NOMO-1 treated with dmso at 0.1 percent for 144 hours (cell line): ENCODE results near the gene GPR162.
A peak's percentile ranks its signal among the peaks of the same experiment; 100 is the strongest.

ENCODE experiments used
- DNase-seq: peaks from one replicate; lab custom pipeline; 2025; ENCODE audit not compliant: unreplicated experiment; lab: John Stamatoyannopoulos, UW

GPR162 gene

GRCh38 chr12:6822426-6823135, 960 bp downstream of the GPR162 start:
- no peak for DNase-seq

GRCh38 chr12:6823182-6824084, 1.8 kb downstream of the GPR162 start:
- no peak for DNase-seq

GRCh38 chr12:6824085-6824775, 2.6 kb downstream of the GPR162 start:
- no peak for DNase-seq

GRCh38 chr12:6824901-6825381, 3.3 kb downstream of the GPR162 start:
- no peak for DNase-seq

- peak; percentile 55 for DNase-seq
These were observed 3.9 kb downstream of the GPR162 start for GRCh38 chr12:6825398-6826124.

- no peak for DNase-seq
These were observed 4.6 kb downstream of the GPR162 start for GRCh38 chr12:6826125-6826733.

- no peak for DNase-seq
These were observed 5.3 kb downstream of the GPR162 start for GRCh38 chr12:6826734-6827436.

- no peak for DNase-seq
These were observed 5.9 kb downstream of the GPR162 start for GRCh38 chr12:6827437-6827911.

GRCh38 chr12:6827982-6828780, 6.6 kb downstream of the GPR162 start, which contains the start of gene P3H3:
P3H3 (plus strand) TSS chr12:6828407; CDS start chr12:6828441, 34 bp downstream.
- no peak for DNase-seq

GRCh38 chr12:6828781-6829535, 7.3 kb downstream of the GPR162 start:
- DNase-seq, result no peak

- no peak for DNase-seq
These were observed 8.1 kb downstream of the GPR162 start for GRCh38 chr12:6829536-6830220.

GRCh38 chr12:6830286-6830890, 8.8 kb downstream of the GPR162 start:
- DNase-seq, result no peak

GRCh38 chr12:6830999-6831398, 9.4 kb downstream of the GPR162 start:
- no peak for DNase-seq

GRCh38 chr12:6831450-6831995, 9.9 kb downstream of the GPR162 start:
- no peak for DNase-seq

- no peak for DNase-seq
These were observed 10.5 kb downstream of the GPR162 start for GRCh38 chr12:6832125-6832524.

- no peak for DNase-seq
These were observed 11.7 kb downstream of the GPR162 start for GRCh38 chr12:6833189-6833890.
